ENCODE data around the gene SLC4A1.

Gene SLC4A1

GRCh38 chr17:44267818-44268490 lies at the start of gene SLC4A1:
SLC4A1 (minus strand) TSS chr17:44268135; CDS start chr17:44262866, 5,269 bp downstream.
- no peak for DNase-seq

- DNase-seq = no peak
These were observed 49.6 kb upstream of the SLC4A1 start for GRCh38 chr17:44317545-44317944.

- no peak for DNase-seq
These were observed 48.1 kb upstream of the SLC4A1 start for GRCh38 chr17:44315760-44316731.

GRCh38 chr17:44314869-44315661 lies 47.1 kb upstream of the SLC4A1 start:
- no peak for DNase-seq

- DNase-seq = no peak
These were observed 46.6 kb upstream of the SLC4A1 start for GRCh38 chr17:44314524-44314868.

- no peak for DNase-seq
These were observed 46.1 kb upstream of the SLC4A1 start for GRCh38 chr17:44314031-44314430.

- DNase-seq = no peak
These were observed 44.6 kb upstream of the SLC4A1 start for GRCh38 chr17:44312396-44313104.

- no peak for DNase-seq
These were observed 43.7 kb upstream of the SLC4A1 start for GRCh38 chr17:44311562-44312181.

GRCh38 chr17:44310609-44311376 lies 42.9 kb upstream of the SLC4A1 start:
- DNase-seq = no peak

- no peak for DNase-seq
These were observed 42.3 kb upstream of the SLC4A1 start for GRCh38 chr17:44310188-44310587.

GRCh38 chr17:44309472-44309871 lies 41.5 kb upstream of the SLC4A1 start:
- peak; percentile 12 for DNase-seq

- DNase-seq = peak; percentile 13
These were observed 40.9 kb upstream of the SLC4A1 start for GRCh38 chr17:44308865-44309264.

- DNase-seq = peak; percentile 39
These were observed 40.4 kb upstream of the SLC4A1 start, which contains the start of gene RUNDC3A for GRCh38 chr17:44308320-44308818. RUNDC3A (plus strand) TSS chr17:44308601; CDS start chr17:44308833, 232 bp downstream.

- DNase-seq = peak; percentile 23
These were observed 39.7 kb upstream of the SLC4A1 start for GRCh38 chr17:44307387-44308186.

GRCh38 chr17:44304651-44305050 lies 36.7 kb upstream of the SLC4A1 start:
- DNase-seq = no peak

- DNase-seq = no peak
These were observed 30.0 kb upstream of the SLC4A1 start for GRCh38 chr17:44297975-44298374.

GRCh38 chr17:44293509-44294226 lies 25.7 kb upstream of the SLC4A1 start:
- DNase-seq = no peak

GRCh38 chr17:44287651-44288050 lies 19.7 kb upstream of the SLC4A1 start:
- DNase-seq = no peak

- no peak for DNase-seq
These were observed 16.1 kb upstream of the SLC4A1 start for GRCh38 chr17:44284024-44284400.

Data from SHP77 treated with DMSO at 0.1 percent for 48 hours (cell line).